Measurements from ENCODE around the gene RAB32. TPM values are rescaled to one million over a fixed set of nuclear protein-coding genes. Genes with fewer than 3 reads are reported as not detected.
A peak's percentile ranks its signal among the peaks of the same experiment; 100 is the strongest.

RAB32 gene
- total RNA-seq, 3 donors from 2014 or later (not counting 1 experiment from before 2014, with no cell fraction given) = 1.5 to 12.0 (median 4.7) TPM

DNA sequence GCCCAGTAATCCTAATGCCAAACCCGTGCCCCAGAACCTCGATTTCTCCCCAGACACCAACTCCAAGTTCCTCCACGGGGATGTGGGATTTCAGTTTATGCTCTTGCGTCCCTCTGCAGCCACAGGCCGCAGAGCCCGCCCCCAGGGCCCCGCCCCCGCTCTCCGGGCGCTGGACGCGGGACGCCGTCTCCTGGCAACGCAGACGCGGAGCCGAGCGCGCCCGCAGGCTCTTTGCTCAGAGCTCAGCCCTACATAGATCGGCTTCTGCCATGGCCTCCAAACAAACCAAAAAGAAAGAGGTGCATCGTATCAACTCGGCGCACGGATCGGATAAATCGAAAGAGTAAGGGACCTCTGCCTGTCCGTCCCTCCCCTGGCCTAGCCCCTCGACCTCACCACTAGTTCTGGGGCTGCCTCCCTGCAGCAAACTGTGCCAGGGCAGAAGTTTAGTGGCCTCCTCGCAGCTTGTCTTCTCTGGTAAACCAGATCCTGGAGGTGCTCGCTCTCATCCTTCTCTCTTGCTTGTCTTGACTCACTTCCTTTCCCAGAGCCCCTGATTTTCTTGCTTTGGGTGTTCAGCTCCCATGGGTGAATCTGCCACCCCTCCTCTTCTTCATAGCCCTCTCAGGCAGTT is 55.3 kb downstream of the RAB32 start, which contains the start of gene ADGB:
TSS of gene ADGB (plus strand) at position 201 of the 634 bp plus-strand sequence. CDS start at position 270, 69 bp downstream.
- H3K36me3 ChIP-seq (ENCODE audit: control insufficient read depth, insufficient read depth, low read length) = no peaks in the 10 kb centered on the region
- TF ChIP-seq, protein P1, sequence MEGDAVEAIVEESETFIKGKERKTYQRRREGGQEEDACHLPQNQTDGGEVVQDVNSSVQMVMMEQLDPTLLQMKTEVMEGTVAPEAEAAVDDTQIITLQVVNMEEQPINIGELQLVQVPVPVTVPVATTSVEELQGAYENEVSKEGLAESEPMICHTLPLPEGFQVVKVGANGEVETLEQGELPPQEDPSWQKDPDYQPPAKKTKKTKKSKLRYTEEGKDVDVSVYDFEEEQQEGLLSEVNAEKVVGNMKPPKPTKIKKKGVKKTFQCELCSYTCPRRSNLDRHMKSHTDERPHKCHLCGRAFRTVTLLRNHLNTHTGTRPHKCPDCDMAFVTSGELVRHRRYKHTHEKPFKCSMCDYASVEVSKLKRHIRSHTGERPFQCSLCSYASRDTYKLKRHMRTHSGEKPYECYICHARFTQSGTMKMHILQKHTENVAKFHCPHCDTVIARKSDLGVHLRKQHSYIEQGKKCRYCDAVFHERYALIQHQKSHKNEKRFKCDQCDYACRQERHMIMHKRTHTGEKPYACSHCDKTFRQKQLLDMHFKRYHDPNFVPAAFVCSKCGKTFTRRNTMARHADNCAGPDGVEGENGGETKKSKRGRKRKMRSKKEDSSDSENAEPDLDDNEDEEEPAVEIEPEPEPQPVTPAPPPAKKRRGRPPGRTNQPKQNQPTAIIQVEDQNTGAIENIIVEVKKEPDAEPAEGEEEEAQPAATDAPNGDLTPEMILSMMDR (IDR thresholded peaks at IDR 0.05) = no peak
- Mint-ChIP-seq H3K27ac (peak within 1 kb of the TSS in 1 of 2 donors; percentile 33), H3K4me1 (peaks cover 0 to 9% of the 10 kb centered on the region in 2 donors), H3K27me3 (ENCODE audit: low read depth in 2 of 2) (peaks cover 0 to 5% of the 10 kb centered on the region in 2 donors), H3K9me3 (peaks cover 2 to 6% of the 10 kb centered on the region in 2 donors), H3K4me3 (peak within 1 kb of the TSS; percentile 28), H3K36me3 (no peaks in the 10 kb centered on the region)
- WGBS (ENCODE audit: insufficient coverage) = 8% methylated on average over 32 of the region's 32 CpGs
- ATAC-seq (no peak), DNase-seq (no peak)
- no peak within 1 kb of the TSS for H3K27ac ChIP-seq (ENCODE audit: low read length)
- intact Hi-C loops (cut with micrococcal nuclease) = no loop called here
- no peaks in the 10 kb centered on the region for H3K27me3 ChIP-seq (ENCODE audit: control insufficient read depth, insufficient read depth, low read length)
- H3K4me1 ChIP-seq (ENCODE audit: control insufficient read depth, insufficient read depth, low read length) = peaks cover 4% of the 10 kb centered on the region
- no peaks in the 10 kb centered on the region for H3K9me3 ChIP-seq (ENCODE audit: control insufficient read depth, insufficient read depth, low read length)
- no peak within 1 kb of the TSS for H3K4me3 ChIP-seq (ENCODE audit: low read length)

DNA sequence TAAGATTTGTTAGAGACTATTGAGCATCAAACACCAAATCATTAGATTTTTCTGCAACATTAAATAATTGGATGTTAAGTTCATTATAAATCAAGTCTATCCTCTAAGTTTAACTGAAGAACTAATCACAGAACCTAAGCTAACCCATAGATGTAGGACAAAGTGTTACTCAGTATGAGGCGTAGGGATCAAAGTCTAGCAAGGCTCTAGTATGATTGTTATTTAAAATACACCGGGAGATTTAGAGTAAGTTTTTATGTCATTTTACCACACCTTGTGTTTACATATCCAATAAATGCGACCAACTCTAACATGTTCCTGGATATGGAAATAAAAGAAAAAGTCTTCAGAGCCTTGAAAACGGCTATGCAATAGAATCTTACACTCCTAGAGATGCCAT is 57.7 kb downstream of the RAB32 start:
- Mint-ChIP-seq H3K4me1 (peaks cover 0 to 9% of the 10 kb centered on the region in 2 donors), H3K36me3 (no peaks in the 10 kb centered on the region), H3K9me3 (peaks cover 2 to 6% of the 10 kb centered on the region in 2 donors), H3K27me3 (ENCODE audit: low read depth in 2 of 2) (peaks cover 0 to 5% of the 10 kb centered on the region in 2 donors), H3K27ac (no peak overlapping the region), H3K4me3 (no peak overlapping the region)
- WGBS (ENCODE audit: insufficient coverage) = no CpG with 5 or more reads among the region's 4 CpGs
- no peak for ATAC-seq
- H3K27me3 ChIP-seq (ENCODE audit: control insufficient read depth, insufficient read depth, low read length) = no peaks in the 10 kb centered on the region
- H3K36me3 ChIP-seq (ENCODE audit: control insufficient read depth, insufficient read depth, low read length) = no peaks in the 10 kb centered on the region
- no peak for DNase-seq
- intact Hi-C loops (cut with micrococcal nuclease) = no loop called here
- H3K4me1 ChIP-seq (ENCODE audit: control insufficient read depth, insufficient read depth, low read length) = peaks cover 4% of the 10 kb centered on the region
- TF ChIP-seq, protein P1 (IDR thresholded peaks at IDR 0.05) = no peak
- no peak overlapping the region for H3K4me3 ChIP-seq (ENCODE audit: low read length)
- H3K27ac ChIP-seq (ENCODE audit: low read length) = no peak overlapping the region
- no peaks in the 10 kb centered on the region for H3K9me3 ChIP-seq (ENCODE audit: control insufficient read depth, insufficient read depth, low read length)

DNA sequence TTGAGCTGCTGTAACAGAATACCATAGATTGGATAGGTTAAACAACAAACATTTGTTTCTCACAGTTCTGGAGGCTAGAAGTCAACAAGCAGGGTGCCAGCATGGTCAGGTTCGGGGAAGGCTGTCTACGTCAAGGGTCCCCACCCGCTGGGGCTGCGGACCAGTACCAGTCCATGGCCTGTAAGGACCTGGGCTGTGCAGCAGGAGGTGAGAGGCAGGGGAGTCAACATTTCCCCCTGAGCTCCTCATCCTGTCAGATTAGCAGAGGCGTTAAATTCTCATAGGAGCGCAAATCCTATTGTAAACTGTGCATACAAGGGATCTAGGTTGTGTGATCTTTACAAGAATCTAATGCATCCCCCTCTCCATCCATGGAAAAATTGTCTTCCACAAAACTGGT is 58.9 kb downstream of the RAB32 start:
- Histone ChIP-seq H3K9me3 (ENCODE audit: control insufficient read depth, insufficient read depth, low read length) (no peaks in the 10 kb centered on the region), H3K4me1 (ENCODE audit: control insufficient read depth, insufficient read depth, low read length) (peaks cover 4% of the 10 kb centered on the region), H3K27me3 (ENCODE audit: control insufficient read depth, insufficient read depth, low read length) (no peaks in the 10 kb centered on the region), H3K27ac (ENCODE audit: low read length) (no peak overlapping the region), H3K36me3 (ENCODE audit: control insufficient read depth, insufficient read depth, low read length) (no peaks in the 10 kb centered on the region), H3K4me3 (ENCODE audit: low read length) (no peak overlapping the region)
- TF ChIP-seq, protein P1 (IDR thresholded peaks at IDR 0.05) = no peak
- WGBS (ENCODE audit: insufficient coverage) = 92% methylated on average over 4 of the region's 6 CpGs
- Mint-ChIP-seq H3K4me1 (peaks cover 0 to 9% of the 10 kb centered on the region in 2 donors), H3K27ac (no peak overlapping the region), H3K9me3 (peaks cover 2 to 6% of the 10 kb centered on the region in 2 donors), H3K4me3 (no peak overlapping the region), H3K36me3 (no peaks in the 10 kb centered on the region), H3K27me3 (ENCODE audit: low read depth in 2 of 2) (peaks cover 0 to 5% of the 10 kb centered on the region in 2 donors)
- ATAC-seq (no peak), DNase-seq (no peak)
- intact Hi-C loops (cut with micrococcal nuclease) = no loop called here

Other genes with a start within 250 kb of the RAB32 start
- not detected for gene ADGB, start 55.1 kb downstream of the RAB32 start, total RNA-seq

Measured in natural killer cell (primary cell).